Measurements from ENCODE around the gene POPDC3.

Gene POPDC3

GRCh38 chr6:105209950-105210706 lies 30.3 kb upstream of the POPDC3 start:
- DNase-seq (ENCODE audit: extremely low read depth, low read depth): no peak
- no peak overlapping the region for H3K4me3 ChIP-seq (replicated peaks; ENCODE audit: low read depth, low read length)
- no peak for TF ChIP-seq CTCF (IDR thresholded peaks at IDR 0.05; ENCODE audit: low read depth, low read length, missing control alignments)

DNA sequence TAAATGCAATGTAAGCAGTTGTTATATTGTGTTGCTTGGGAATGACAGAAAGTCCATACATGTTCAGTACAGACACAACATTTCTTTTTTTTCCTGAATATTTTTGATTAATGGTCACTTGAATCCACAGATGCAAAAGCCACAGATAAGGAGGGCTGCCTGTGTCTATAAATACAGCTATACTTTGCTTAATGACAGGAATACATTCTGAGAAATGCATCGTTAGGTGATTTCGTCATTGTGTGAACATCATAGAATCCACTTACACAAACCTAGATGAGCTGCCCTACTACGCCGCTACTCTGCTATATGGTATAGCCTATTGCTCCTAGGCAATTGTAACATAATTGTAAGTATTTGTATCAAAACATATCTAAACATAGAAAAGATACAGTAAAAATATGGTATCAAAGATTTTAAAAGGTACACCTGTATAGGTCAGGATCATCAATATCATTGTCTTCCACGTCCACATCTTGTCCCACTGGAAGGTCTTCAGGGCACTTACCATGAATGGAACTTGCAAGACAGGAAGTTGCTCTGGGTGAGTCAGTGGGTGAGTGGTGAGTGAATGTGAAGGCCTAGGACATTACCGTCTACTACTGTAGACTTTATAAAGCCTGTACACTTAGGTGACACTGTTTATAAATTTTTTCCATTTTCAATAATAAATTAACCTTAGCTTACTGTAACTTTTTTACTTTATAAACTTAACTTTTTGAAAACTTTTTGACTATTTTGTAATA lies 27.9 kb upstream of the POPDC3 start:
- no peak for DNase-seq (ENCODE audit: extremely low read depth, low read depth)
- TF ChIP-seq CTCF (IDR thresholded peaks at IDR 0.05; ENCODE audit: low read depth, low read length, missing control alignments): no peak
- H3K4me3 ChIP-seq (replicated peaks; ENCODE audit: low read depth, low read length): no peak overlapping the region

DNA sequence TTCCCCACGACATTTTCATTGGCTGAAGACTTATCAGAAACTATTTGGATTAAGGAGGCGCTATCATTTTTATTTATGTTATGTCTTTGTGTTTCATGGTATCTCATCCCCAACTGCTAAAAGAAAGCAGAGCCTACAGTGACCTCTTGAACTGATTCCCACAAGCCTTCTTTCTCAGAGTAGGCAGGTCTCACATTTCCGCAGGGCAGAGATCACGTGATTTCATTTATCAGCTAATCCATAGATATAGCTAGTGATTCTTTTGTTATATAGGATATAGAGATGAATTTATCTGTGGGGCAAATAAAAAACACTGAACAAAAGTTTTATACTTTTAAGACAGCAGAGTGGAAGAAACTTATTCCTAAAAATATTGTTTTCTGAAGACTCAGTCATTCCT lies 25.0 kb upstream of the POPDC3 start:
- no peak for TF ChIP-seq CTCF (IDR thresholded peaks at IDR 0.05; ENCODE audit: low read depth, low read length, missing control alignments)
- DNase-seq (ENCODE audit: extremely low read depth, low read depth): no peak
- no peak overlapping the region for H3K4me3 ChIP-seq (replicated peaks; ENCODE audit: low read depth, low read length)

GRCh38 chr6:105204331-105204730 lies 24.5 kb upstream of the POPDC3 start:
- no peak overlapping the region for H3K4me3 ChIP-seq (replicated peaks; ENCODE audit: low read depth, low read length)
- no peak for DNase-seq (ENCODE audit: extremely low read depth, low read depth)
- no peak for TF ChIP-seq CTCF (IDR thresholded peaks at IDR 0.05; ENCODE audit: low read depth, low read length, missing control alignments)

GRCh38 chr6:105202486-105202885 lies 22.7 kb upstream of the POPDC3 start:
- no peak for TF ChIP-seq CTCF (IDR thresholded peaks at IDR 0.05; ENCODE audit: low read depth, low read length, missing control alignments)
- H3K4me3 ChIP-seq (replicated peaks; ENCODE audit: low read depth, low read length): no peak overlapping the region
- no peak for DNase-seq (ENCODE audit: extremely low read depth, low read depth)

- DNase-seq (ENCODE audit: extremely low read depth, low read depth): no peak
- H3K4me3 ChIP-seq (replicated peaks; ENCODE audit: low read depth, low read length): no peak overlapping the region
- no peak for TF ChIP-seq CTCF (IDR thresholded peaks at IDR 0.05; ENCODE audit: low read depth, low read length, missing control alignments)
Measured at GRCh38 chr6:105200133-105200730, 20.4 kb upstream of the POPDC3 start.

All from HFF-Myc (cell line).